Neural cell (in vitro differentiated cells): ENCODE data around the gene ZCCHC14. TPM values are rescaled to one million over a fixed set of nuclear protein-coding genes. Genes with fewer than 3 reads are reported as not detected.

ENCODE experiments used
- H2AFZ ChIP-seq: fragments of 200-600, 300-800 bp; sonication (generic), shearing (Covaris generic); 2 replicates; pipeline ENCODE4 v1.6.0; 2014; ENCODE audit warnings: low read depth, mild to moderate bottlenecking, antibody characterized with exemption, low read length, moderate library complexity
- H3F3A ChIP-seq: fragments of 200-600 bp; shearing (Covaris generic); 2 replicates; pipeline ENCODE4 v1.6.1; 2016; ENCODE audit warnings: mild to moderate bottlenecking, moderate library complexity, mixed read lengths, antibody characterized with exemption, low read length; ENCODE audit not compliant: insufficient read depth, poor library complexity, severe bottlenecking
- H3K27ac ChIP-seq: fragments of 200-600, 300-800 bp; sonication (generic), shearing (Covaris generic); 2 replicates; pipeline ENCODE4 v1.5.1; 2014; ENCODE audit warnings: mild to moderate bottlenecking, low read length, moderate library complexity
- H3K27me3 ChIP-seq: fragments of 300-800, 200-600 bp; sonication (generic), shearing (Covaris generic); 2 replicates; pipeline ENCODE4 v1.6.0; 2014; ENCODE audit warnings: mild to moderate bottlenecking, low read depth, low read length, moderate library complexity; ENCODE audit not compliant: insufficient read depth
- H3K36me3 ChIP-seq: fragments of 300-800, 200-600 bp; sonication (generic), shearing (Covaris generic); 2 replicates; pipeline ENCODE4 v1.5.1; 2014; ENCODE audit warnings: mild to moderate bottlenecking, antibody characterized with exemption, low read length, moderate library complexity; ENCODE audit not compliant: insufficient read depth
- H3K4me2 ChIP-seq: fragments of 300-800, 200-600 bp; sonication (generic), shearing (Covaris generic); 2 replicates; pipeline ENCODE4 v1.6.0; 2014; ENCODE audit warnings: mild to moderate bottlenecking, low read length
- H3K4me3 ChIP-seq: fragments of 300-800, 200-600 bp; sonication (generic), shearing (Covaris generic); 2 replicates; pipeline ENCODE4 v1.5.1; 2014; ENCODE audit warnings: mild to moderate bottlenecking, low read length, moderate library complexity
- H3K79me2 ChIP-seq: fragments of 200-600 bp; shearing (Covaris generic); replicated peaks from 2 replicates; pipeline ENCODE4 v1.6.0; 2014; ENCODE audit warnings: mild to moderate bottlenecking, low read length, moderate library complexity; ENCODE audit not compliant: insufficient read depth
- H3K9ac ChIP-seq: fragments of 300-800, 200-600 bp; sonication (generic), shearing (Covaris generic); 2 replicates; pipeline ENCODE4 v1.6.1; 2016; ENCODE audit warnings: mild to moderate bottlenecking, low read length, mixed read lengths
- H3K9me2 ChIP-seq: fragments of 200-600 bp; shearing (Covaris generic); 2 replicates; pipeline ENCODE4 v1.6.1; 2016; ENCODE audit warnings: mild to moderate bottlenecking, low read length, mixed read lengths; ENCODE audit not compliant: insufficient read depth
- H3K9me3 ChIP-seq: fragments of 200-600, 300-800 bp; sonication (generic), shearing (Covaris generic); 2 replicates; pipeline ENCODE4 v1.6.1; 2016; ENCODE audit warnings: mild to moderate bottlenecking, mixed run types, low read length, moderate library complexity, mixed read lengths
- H4K20me1 ChIP-seq: fragments of 200-600 bp; shearing (Covaris generic); 2 replicates; pipeline ENCODE4 v1.6.1; 2016; ENCODE audit warnings: mild to moderate bottlenecking, mixed run types; ENCODE audit not compliant: insufficient read depth
- EP300 ChIP-seq: fragments of 450-650 bp; conservative IDR thresholded peaks from 2 replicates; pipeline ENCODE4 v1.6.1; 2014; ENCODE audit warnings: antibody characterized with exemption, mild to moderate bottlenecking, moderate library complexity; ENCODE audit not compliant: poor library complexity, severe bottlenecking
- EZH2 ChIP-seq: fragments of 200-600, 300-800 bp; shearing (Covaris generic), sonication (generic); IDR thresholded peaks from 2 replicates; pipeline ENCODE4 v1.6.1; 2014; ENCODE audit warnings: antibody characterized with exemption, low read length, borderline replicate concordance, mild to moderate bottlenecking; ENCODE audit not compliant: insufficient read depth, poor library complexity, severe bottlenecking
- MXI1 ChIP-seq: fragments of 450-650 bp; conservative IDR thresholded peaks from 2 replicates; pipeline ENCODE4 v1.6.1; 2014; ENCODE audit warnings: antibody characterized with exemption, mild to moderate bottlenecking; ENCODE audit not compliant: poor library complexity, severe bottlenecking
- POLR2AphosphoS5 ChIP-seq: IDR thresholded peaks from 2 replicates; pipeline ENCODE4 v1.6.1; 2012
- RAD21 ChIP-seq: fragments of 450-650 bp; conservative IDR thresholded peaks from 2 replicates; pipeline ENCODE4 v1.6.1; 2014; ENCODE audit warnings: antibody characterized with exemption, mild to moderate bottlenecking, moderate library complexity
- SMC3 ChIP-seq: fragments of 450-650 bp; conservative IDR thresholded peaks from 2 replicates; pipeline ENCODE4 v1.6.1; 2014; ENCODE audit warnings: antibody characterized with exemption, mild to moderate bottlenecking, moderate library complexity; ENCODE audit not compliant: poor library complexity
- TAF1 ChIP-seq: IDR thresholded peaks from 2 replicates; pipeline ENCODE4 v1.6.1; 2012; ENCODE audit warnings: low read depth
- polyA plus RNA-seq: library from polyadenylated mRNA; depleted of rRNA; stranded (reverse); fragments of >200 nt; gene quantifications from 2 replicates; pipeline ENCODE4 v1.2.3, GENCODE V29; 2014
- TF ChIP-seq, protein P1 (sequence below): fragments of 450-650 bp; IDR thresholded peaks from 2 replicates; pipeline ENCODE4 v1.5.1; 2014; ENCODE audit warnings: antibody characterized with exemption, mild to moderate bottlenecking, moderate library complexity; ENCODE audit not compliant: poor library complexity, severe bottlenecking
- TF ChIP-seq, protein P2 (sequence below): IDR thresholded peaks from 2 replicates; pipeline ENCODE4 v1.6.1; 2012; ENCODE audit warnings: borderline replicate concordance

The ZCCHC14 gene
- polyA plus RNA-seq, 1 donor from 2014 or later = 22.1 TPM

DNA sequence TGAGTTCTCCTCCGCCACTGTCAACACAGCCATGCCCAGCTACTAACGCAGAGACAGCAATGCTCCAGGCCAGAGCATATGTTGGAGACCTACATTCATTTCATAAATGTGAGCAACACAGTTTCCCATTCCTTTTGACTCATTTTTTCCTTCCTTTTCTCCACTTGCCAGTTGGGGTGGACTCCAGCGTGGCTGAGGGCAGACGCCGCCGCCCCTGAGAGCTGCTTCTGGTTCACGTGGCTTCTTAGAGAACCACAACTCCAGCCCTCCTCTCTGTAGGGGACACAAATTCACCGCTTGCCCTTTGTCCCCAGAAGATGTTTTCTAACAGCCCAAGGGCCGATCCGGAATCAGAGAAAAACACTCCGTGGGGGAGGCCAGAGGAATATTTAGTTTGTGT is 45.8 kb upstream of the ZCCHC14 start:
- Histone ChIP-seq H3K36me3 (no peaks in the 10 kb centered on the region), H3K4me3 (no peak overlapping the region), H3K9ac (no peak overlapping the region), H3K27me3 (no peaks in the 10 kb centered on the region), H3K9me2 (no peaks in the 10 kb centered on the region), H2AFZ (no peak overlapping the region), H3K79me2 (no peaks in the 10 kb centered on the region), H3K27ac (no peak overlapping the region), H3F3A (no peaks in the 10 kb centered on the region), H3K9me3 (no peaks in the 10 kb centered on the region), H4K20me1 (no peaks in the 10 kb centered on the region), H3K4me2 (no peak overlapping the region)
- TF ChIP-seq MXI1 = no peak
- no peak for TF ChIP-seq TAF1
- TF ChIP-seq RAD21 = no peak
- no peak for TF ChIP-seq EZH2
- no peak for TF ChIP-seq EP300
- TF ChIP-seq, protein P1, sequence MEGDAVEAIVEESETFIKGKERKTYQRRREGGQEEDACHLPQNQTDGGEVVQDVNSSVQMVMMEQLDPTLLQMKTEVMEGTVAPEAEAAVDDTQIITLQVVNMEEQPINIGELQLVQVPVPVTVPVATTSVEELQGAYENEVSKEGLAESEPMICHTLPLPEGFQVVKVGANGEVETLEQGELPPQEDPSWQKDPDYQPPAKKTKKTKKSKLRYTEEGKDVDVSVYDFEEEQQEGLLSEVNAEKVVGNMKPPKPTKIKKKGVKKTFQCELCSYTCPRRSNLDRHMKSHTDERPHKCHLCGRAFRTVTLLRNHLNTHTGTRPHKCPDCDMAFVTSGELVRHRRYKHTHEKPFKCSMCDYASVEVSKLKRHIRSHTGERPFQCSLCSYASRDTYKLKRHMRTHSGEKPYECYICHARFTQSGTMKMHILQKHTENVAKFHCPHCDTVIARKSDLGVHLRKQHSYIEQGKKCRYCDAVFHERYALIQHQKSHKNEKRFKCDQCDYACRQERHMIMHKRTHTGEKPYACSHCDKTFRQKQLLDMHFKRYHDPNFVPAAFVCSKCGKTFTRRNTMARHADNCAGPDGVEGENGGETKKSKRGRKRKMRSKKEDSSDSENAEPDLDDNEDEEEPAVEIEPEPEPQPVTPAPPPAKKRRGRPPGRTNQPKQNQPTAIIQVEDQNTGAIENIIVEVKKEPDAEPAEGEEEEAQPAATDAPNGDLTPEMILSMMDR = no peak
- TF ChIP-seq, protein P2, sequence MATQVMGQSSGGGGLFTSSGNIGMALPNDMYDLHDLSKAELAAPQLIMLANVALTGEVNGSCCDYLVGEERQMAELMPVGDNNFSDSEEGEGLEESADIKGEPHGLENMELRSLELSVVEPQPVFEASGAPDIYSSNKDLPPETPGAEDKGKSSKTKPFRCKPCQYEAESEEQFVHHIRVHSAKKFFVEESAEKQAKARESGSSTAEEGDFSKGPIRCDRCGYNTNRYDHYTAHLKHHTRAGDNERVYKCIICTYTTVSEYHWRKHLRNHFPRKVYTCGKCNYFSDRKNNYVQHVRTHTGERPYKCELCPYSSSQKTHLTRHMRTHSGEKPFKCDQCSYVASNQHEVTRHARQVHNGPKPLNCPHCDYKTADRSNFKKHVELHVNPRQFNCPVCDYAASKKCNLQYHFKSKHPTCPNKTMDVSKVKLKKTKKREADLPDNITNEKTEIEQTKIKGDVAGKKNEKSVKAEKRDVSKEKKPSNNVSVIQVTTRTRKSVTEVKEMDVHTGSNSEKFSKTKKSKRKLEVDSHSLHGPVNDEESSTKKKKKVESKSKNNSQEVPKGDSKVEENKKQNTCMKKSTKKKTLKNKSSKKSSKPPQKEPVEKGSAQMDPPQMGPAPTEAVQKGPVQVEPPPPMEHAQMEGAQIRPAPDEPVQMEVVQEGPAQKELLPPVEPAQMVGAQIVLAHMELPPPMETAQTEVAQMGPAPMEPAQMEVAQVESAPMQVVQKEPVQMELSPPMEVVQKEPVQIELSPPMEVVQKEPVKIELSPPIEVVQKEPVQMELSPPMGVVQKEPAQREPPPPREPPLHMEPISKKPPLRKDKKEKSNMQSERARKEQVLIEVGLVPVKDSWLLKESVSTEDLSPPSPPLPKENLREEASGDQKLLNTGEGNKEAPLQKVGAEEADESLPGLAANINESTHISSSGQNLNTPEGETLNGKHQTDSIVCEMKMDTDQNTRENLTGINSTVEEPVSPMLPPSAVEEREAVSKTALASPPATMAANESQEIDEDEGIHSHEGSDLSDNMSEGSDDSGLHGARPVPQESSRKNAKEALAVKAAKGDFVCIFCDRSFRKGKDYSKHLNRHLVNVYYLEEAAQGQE = no peak
- TF ChIP-seq POLR2AphosphoS5 = no peak
- no peak for TF ChIP-seq SMC3

DNA sequence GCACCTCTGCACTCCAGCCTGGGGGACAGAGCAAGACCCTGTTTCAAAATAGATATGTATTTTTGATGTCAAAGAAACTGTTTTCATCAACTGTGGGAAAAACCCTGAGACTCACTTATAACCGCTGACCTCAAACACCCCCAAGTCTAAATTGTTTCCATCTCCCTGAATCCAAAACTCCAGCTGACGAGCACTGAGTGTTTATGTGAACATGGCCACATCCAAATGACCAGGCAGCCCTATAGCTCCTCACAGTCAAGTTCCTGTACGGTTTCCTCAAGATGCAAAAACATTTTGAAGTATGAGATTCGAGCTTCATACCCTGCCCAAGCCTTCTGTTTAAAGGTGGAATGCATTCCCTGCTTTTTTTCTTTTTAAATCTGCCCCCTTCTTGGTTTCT is 45.3 kb upstream of the ZCCHC14 start:
- TF ChIP-seq, protein P2 = no peak
- TF ChIP-seq TAF1 = no peak
- no peak for TF ChIP-seq MXI1
- TF ChIP-seq SMC3 = no peak
- no peak for TF ChIP-seq EZH2
- no peak for TF ChIP-seq EP300
- TF ChIP-seq, protein P1 = no peak
- TF ChIP-seq POLR2AphosphoS5 = no peak
- TF ChIP-seq RAD21 = no peak
- Histone ChIP-seq H3F3A (no peaks in the 10 kb centered on the region), H4K20me1 (no peaks in the 10 kb centered on the region), H3K27me3 (no peaks in the 10 kb centered on the region), H3K9me3 (no peaks in the 10 kb centered on the region), H3K27ac (no peak overlapping the region), H3K36me3 (no peaks in the 10 kb centered on the region), H2AFZ (no peak overlapping the region), H3K4me3 (no peak overlapping the region), H3K79me2 (no peaks in the 10 kb centered on the region), H3K9me2 (no peaks in the 10 kb centered on the region), H3K9ac (no peak overlapping the region), H3K4me2 (no peak overlapping the region)
